ENCODE results near the gene KCTD12. TPM values are rescaled to one million over a fixed set of nuclear protein-coding genes. Genes with fewer than 3 reads are reported as not detected.
A peak's percentile ranks its signal among the peaks of the same experiment; 100 is the strongest.
"Not testable (repeated sequence)": the region's sequence is repeated elsewhere in the genome, so short reads cannot be mapped to it uniquely, and the experiment has no call there.

KCTD12 gene
- total RNA-seq, 2 donors from 2014 or later, result 89.8 to 99.7 TPM

GRCh38 chr13:76913898-76914297, 27.7 kb upstream of the KCTD12 start:
- Histone ChIP-seq H3K27me3 (replicated peaks; ENCODE audit: insufficient read depth) (no peaks in the 10 kb centered on the region), H3K36me3 (no peaks in the 10 kb centered on the region), H3K4me1 (ENCODE audit: control insufficient read depth in 1 of 2, low read depth in 2 of 2) (peaks cover 11 to 20% of the 10 kb centered on the region in 2 donors), H3K4me3 (no peak overlapping the region), H3K27ac (no peak overlapping the region), H3K9me3 (no peaks in the 10 kb centered on the region)
- no peak for TF ChIP-seq CTCF (IDR thresholded peaks at IDR 0.05)
- no peak for DNase-seq (ENCODE audit: low spot score)
- ATAC-seq (ENCODE audit: insufficient number of reproducible peaks, low FRiP score, low read depth), result no peak

GRCh38 chr13:76912476-76912875, 26.3 kb upstream of the KCTD12 start:
- Histone ChIP-seq H3K4me3 (no peak overlapping the region), H3K27me3 (replicated peaks; ENCODE audit: insufficient read depth) (no peaks in the 10 kb centered on the region), H3K9me3 (no peaks in the 10 kb centered on the region), H3K27ac (no peak overlapping the region), H3K36me3 (no peaks in the 10 kb centered on the region), H3K4me1 (ENCODE audit: control insufficient read depth in 1 of 2, low read depth in 2 of 2) (peaks cover 6 to 9% of the 10 kb centered on the region in 2 donors)
- ATAC-seq (ENCODE audit: insufficient number of reproducible peaks, low FRiP score, low read depth) (no peak), DNase-seq (ENCODE audit: low spot score) (no peak)
- TF ChIP-seq CTCF (IDR thresholded peaks at IDR 0.05), result no peak

- DNase-seq (ENCODE audit: low spot score) (no peak), ATAC-seq (ENCODE audit: insufficient number of reproducible peaks, low FRiP score, low read depth) (no peak)
- Histone ChIP-seq H3K27ac (no peak overlapping the region), H3K4me1 (ENCODE audit: control insufficient read depth in 1 of 2, low read depth in 2 of 2) (no peaks in the 10 kb centered on the region), H3K36me3 (no peaks in the 10 kb centered on the region), H3K4me3 (no peak overlapping the region), H3K9me3 (no peaks in the 10 kb centered on the region), H3K27me3 (replicated peaks; ENCODE audit: insufficient read depth) (no peaks in the 10 kb centered on the region)
- no peak for TF ChIP-seq CTCF (IDR thresholded peaks at IDR 0.05)
Measured at GRCh38 chr13:76904507-76904906, 18.3 kb upstream of the KCTD12 start.

GRCh38 chr13:76903544-76904162, 17.4 kb upstream of the KCTD12 start:
- H3K27ac ChIP-seq, result no peak overlapping the region
- H3K4me3 ChIP-seq, result no peak overlapping the region
- H3K27me3 ChIP-seq (replicated peaks; ENCODE audit: insufficient read depth), result no peaks in the 10 kb centered on the region
- TF ChIP-seq CTCF (IDR thresholded peaks at IDR 0.05), result peak; percentile 98
- DNase-seq (ENCODE audit: low spot score) (no peak), ATAC-seq (ENCODE audit: insufficient number of reproducible peaks, low FRiP score, low read depth) (no peak)
- no peaks in the 10 kb centered on the region for H3K36me3 ChIP-seq
- peaks cover 3% of the 10 kb centered on the region for H3K9me3 ChIP-seq
- H3K4me1 ChIP-seq (ENCODE audit: control insufficient read depth in 1 of 2, low read depth in 2 of 2), result no peaks in the 10 kb centered on the region

GRCh38 chr13:76899066-76899465, 12.9 kb upstream of the KCTD12 start:
- not testable (repeated sequence) for H3K27me3 ChIP-seq (replicated peaks; ENCODE audit: insufficient read depth); H3K4me3 ChIP-seq; H3K9me3 ChIP-seq; H3K36me3 ChIP-seq; DNase-seq (ENCODE audit: low spot score); ATAC-seq (ENCODE audit: insufficient number of reproducible peaks, low FRiP score, low read depth); H3K27ac ChIP-seq; H3K4me1 ChIP-seq (ENCODE audit: control insufficient read depth in 1 of 2, low read depth in 2 of 2)

- H3K36me3 ChIP-seq; H3K4me3 ChIP-seq; H3K27me3 ChIP-seq (replicated peaks; ENCODE audit: insufficient read depth); ATAC-seq (ENCODE audit: insufficient number of reproducible peaks, low FRiP score, low read depth); DNase-seq (ENCODE audit: low spot score); H3K27ac ChIP-seq; H3K9me3 ChIP-seq; H3K4me1 ChIP-seq (ENCODE audit: control insufficient read depth in 1 of 2, low read depth in 2 of 2): not testable (repeated sequence)
Measured at GRCh38 chr13:76897171-76897570, 11.0 kb upstream of the KCTD12 start.
